GM10266 (cell line): ENCODE results near the gene CALB2.

Experiments used
- DNase-seq: peaks from one replicate; pipeline ENCODE4 v3.0.0; 2012; ENCODE audit errors: extremely low spot score
- TF ChIP-seq, protein P1 (sequence below): IDR thresholded peaks from 2 replicates; pipeline ENCODE4 v1.5.1; 2012; ENCODE audit warnings: mild to moderate bottlenecking, low read depth; ENCODE audit not compliant: control insufficient read depth, insufficient read depth; ENCODE audit errors: missing control alignments

The CALB2 gene

DNA sequence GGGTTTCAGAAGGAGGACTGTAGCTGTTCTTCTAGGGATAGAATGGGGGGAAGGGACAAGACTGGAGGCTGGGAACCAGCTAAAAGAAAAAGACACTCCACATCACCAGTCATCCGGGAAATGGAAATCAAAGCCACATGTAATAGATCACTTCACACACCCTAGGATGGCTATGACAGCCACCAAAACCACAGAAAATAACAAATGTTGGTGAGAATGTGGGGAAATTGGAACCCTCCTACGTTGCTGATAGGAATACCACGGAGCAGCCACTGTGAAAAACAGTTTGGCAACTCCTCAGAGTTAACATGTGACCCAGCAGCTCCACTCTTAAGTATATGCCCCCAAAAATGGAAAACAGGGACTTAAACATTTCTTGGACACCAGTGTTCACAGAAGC lies 81.0 kb downstream of the CALB2 start:
- TF ChIP-seq, protein P1, sequence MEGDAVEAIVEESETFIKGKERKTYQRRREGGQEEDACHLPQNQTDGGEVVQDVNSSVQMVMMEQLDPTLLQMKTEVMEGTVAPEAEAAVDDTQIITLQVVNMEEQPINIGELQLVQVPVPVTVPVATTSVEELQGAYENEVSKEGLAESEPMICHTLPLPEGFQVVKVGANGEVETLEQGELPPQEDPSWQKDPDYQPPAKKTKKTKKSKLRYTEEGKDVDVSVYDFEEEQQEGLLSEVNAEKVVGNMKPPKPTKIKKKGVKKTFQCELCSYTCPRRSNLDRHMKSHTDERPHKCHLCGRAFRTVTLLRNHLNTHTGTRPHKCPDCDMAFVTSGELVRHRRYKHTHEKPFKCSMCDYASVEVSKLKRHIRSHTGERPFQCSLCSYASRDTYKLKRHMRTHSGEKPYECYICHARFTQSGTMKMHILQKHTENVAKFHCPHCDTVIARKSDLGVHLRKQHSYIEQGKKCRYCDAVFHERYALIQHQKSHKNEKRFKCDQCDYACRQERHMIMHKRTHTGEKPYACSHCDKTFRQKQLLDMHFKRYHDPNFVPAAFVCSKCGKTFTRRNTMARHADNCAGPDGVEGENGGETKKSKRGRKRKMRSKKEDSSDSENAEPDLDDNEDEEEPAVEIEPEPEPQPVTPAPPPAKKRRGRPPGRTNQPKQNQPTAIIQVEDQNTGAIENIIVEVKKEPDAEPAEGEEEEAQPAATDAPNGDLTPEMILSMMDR: no peak
- no peak for DNase-seq
